Cerebellar nuclear complex (tissue), 1 donor: ENCODE measurements around the gene ADGRD1.
"Not testable (repeated sequence)": the region's sequence is repeated elsewhere in the genome, so short reads cannot be mapped to it uniquely, and the experiment has no call there.

Experiments used
- DNase-seq, 2 experiments: peaks; one replicate each; lab custom pipeline; 2025; lab: John Stamatoyannopoulos, UW

Gene ADGRD1

GRCh38 chr12:130937546-130937945 lies 16.2 kb upstream of the ADGRD1 start:
- not testable (repeated sequence) for DNase-seq

DNA sequence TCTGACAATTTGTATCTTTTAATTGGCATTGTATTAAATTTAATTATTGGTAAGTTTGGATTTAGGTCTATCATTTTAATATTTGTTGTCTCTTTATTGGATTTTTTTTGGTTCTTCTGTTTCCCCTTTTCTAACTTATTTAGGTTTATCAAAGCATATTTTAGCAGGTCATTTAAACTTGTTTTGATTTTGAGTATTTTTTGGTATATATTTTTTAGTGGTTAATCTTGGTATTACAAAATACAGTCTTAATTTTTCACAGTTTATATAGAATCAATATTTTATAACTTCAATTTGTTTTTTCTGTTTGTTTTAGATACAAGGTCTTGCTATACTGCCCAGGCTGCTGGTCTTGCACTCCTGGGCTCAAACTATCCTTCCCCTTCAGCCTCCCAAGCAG lies 15.5 kb upstream of the ADGRD1 start:
- no peak for DNase-seq

GRCh38 chr12:130944878-130945277 lies 8.8 kb upstream of the ADGRD1 start:
- DNase-seq: no peak

DNA sequence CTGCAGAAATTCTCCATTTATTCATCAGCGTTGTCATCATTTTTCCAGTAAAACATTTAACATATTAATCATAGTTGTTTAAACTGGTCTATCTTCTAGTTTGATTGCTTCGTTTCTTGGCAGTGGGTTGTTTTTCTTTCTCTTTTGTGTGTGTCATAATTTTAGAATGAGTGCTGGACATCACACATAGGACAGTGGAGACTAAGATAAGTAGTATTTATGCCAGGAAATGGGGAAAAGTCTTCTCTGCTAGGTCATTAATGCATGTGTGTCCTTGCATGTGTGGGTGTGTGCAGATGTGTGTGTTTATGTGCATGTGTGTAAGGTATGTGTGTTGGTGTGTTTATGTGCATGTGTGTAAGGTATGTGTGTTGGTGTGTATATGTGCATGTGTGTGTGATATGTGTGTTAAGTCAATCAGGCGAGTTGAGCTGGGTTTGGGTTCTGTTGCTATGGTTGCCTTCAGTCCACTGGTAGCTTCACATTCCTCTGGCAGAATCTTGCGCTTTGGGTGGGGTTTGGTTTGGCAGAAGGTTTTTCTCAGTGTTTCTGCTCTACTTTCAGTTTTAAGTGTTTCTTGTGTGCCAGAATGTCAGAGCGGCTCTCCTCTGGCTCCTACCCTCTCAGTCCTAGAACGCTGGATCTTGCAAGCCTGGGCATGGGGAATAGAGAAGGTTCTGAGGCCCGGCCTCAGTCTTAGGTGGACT lies 7.8 kb upstream of the ADGRD1 start:
- no peak for DNase-seq

GRCh38 chr12:130947028-130947613 lies 6.6 kb upstream of the ADGRD1 start:
- DNase-seq: no peak

- no peak for DNase-seq
Observed at GRCh38 chr12:130948136-130948535, 5.6 kb upstream of the ADGRD1 start.

DNA sequence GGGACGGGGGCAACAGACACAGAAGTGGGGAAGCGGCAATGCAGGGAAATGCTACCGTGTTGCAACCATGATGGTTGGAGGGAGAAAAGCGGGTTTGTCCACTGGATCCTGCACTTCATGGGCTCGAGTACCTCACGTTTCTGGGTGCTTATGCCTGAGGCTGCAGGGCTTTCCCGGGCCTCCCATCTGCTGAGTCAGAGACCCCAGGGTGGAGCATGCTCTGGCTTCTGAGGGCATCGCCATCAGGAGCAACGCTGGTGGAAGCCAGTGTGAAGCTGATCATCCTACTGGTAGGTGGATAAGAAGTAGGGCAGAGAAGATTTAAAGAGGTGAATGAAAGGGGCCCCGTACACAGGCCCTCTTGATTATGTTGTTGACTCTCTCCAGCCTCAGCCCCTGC lies 5.0 kb upstream of the ADGRD1 start:
- no peak for DNase-seq

GRCh38 chr12:130949806-130950205 lies 3.9 kb upstream of the ADGRD1 start:
- DNase-seq: no peak

GRCh38 chr12:130951636-130952035 lies 2.1 kb upstream of the ADGRD1 start:
- no peak for DNase-seq

DNA sequence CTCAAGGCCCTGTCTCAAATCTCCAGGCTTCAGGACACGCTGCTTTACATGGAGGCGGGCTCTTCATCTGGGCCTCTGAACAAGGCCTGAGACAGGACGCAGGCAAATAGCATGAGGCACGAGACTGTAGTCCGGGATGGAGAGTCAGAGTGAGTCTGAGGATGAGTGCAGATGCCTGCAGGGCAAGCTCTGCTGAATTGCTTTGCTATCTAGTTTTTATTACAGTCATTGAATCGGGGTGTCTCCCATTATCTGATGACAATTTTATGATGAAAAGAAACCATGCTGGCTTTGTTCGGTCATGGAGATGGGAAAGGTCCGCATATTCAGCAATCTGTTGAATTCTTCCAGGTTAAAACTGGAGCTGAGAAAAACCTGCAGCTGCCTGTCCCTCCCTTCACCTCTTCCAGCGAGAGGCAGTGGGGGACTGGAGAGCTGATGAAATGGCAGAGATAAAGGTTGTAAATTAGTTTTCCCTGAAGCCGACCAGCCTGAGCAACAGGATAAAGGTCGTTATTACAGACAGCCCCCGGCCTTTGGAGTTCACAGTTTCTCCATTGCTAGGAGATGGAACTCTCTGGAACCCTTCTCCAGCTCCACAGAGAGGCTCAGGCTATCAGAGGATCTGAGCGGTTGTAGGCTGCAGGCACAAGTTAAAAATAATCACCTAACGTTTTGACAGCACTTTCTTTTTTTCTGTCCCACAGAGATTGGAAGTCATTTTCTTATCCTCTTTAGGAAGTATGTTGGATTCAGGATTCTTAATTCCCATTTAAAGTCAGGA lies 1.3 kb upstream of the ADGRD1 start:
- no peak for DNase-seq

- DNase-seq: no peak
Observed at GRCh38 chr12:130954544-130954831, 781 bp downstream of the ADGRD1 start.

DNA sequence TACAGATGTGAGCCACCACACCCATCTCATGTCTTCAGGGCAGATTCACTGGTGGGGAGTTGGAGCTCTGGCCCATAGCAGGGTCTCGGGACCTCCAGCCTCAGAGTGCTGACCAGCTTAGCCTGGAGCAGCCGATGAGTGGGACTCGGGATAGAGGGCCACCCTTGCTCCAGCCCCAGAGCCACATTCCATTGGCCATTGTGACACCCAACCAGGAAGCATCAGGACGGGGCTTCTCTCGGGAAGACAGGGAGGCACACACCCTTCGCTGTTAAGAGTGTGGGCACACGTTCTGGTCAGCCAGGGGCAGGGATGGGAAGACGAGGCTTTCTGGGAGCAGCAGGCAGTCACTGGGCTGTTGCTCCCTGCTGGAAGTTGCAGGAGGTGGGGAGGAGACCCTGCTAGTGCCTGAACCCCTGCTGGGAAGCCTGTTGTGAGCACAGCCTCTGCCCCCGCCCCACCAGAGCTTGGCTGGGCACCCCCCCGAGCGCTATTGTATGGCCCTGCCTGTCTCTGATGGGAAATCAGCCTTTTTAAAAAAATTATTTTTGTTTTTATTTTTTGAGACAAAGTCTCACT lies 1.6 kb downstream of the ADGRD1 start:
- no peak for DNase-seq

- no peak for DNase-seq
Observed at GRCh38 chr12:130956009-130956408, 2.3 kb downstream of the ADGRD1 start.

DNA sequence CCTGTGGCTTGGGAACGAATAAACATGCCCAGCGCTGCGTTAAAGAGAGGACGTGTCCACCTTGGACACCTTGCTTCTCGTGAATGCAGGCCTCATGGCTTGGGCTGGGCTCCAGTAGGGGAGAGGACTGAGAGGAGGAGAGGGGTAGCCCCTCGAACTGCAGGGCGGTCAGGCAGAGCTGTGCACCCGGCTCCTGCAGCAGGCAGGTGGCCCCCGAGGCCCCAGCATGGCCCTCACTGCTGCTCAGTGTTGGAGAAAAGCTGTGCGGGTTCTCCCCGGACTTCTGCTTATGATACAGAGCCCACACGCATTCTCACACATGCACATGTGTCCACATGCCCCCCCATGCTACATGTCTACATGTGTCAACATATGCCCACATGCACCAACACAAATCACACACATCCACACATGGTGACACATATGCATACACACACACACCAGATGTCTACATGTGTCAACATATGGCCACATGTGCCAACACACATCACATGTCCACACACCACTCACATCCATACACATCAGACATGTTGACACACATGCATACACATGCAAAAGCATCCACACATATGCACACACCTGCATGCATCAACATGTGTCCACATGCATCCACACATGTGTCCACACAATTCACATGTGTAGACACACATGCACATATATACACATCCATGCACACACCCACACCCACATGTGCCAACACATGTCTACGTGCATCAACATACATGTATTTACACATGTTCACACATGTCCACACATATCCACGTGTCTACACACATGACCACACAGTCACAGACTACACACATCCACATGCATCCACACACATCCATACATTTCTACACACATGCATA lies 3.0 kb downstream of the ADGRD1 start:
- DNase-seq: no peak

- DNase-seq: no peak
Observed at GRCh38 chr12:130957304-130957621, 3.6 kb downstream of the ADGRD1 start.

DNA sequence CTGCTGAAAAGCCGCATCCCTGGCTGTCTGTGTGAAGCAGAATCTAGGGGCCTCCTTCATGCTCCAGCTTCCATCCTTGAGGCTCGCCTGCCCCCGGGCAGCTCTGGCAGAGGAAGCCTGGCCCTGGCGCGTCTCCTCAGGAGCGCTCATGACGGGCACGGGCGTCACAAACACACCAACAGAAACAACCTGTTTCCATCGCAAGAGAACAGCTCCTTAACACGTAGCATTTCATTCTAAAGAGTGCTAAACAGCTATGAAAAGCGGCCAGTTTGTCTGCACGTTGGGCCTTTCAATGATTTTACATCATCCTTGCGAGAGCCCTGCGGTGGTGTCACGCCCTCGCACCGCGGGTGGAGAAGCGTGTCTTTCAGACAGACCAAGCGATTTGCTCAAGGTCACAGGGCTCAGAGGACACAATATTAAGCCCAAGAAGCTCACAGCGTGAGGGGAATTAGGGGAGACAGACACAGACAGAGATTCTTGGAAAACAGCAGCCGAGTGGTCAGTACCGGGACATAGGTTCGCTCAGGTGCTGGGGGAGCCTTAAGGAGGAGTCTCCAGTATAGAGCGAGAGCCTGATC lies 4.9 kb downstream of the ADGRD1 start:
- DNase-seq: no peak

DNA sequence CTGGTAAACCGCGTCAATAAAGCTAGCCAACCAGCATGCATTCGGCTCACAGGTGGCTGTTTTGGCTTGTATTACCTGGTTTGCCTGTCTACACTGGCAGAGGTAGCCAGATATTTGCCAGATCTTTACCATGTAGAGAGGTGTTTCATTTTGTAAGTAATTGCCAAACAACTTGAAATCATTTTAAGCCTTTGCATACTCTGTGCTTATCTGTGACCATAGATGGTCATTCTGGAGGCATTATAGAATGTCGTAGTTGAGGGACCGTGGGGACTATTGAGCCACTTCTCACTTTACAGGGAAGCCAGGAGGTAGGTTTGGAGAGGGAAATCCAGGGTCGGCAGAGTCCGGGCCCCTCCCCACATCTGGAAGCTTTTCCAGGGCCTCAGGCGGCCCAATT lies 5.9 kb downstream of the ADGRD1 start:
- no peak for DNase-seq

DNA sequence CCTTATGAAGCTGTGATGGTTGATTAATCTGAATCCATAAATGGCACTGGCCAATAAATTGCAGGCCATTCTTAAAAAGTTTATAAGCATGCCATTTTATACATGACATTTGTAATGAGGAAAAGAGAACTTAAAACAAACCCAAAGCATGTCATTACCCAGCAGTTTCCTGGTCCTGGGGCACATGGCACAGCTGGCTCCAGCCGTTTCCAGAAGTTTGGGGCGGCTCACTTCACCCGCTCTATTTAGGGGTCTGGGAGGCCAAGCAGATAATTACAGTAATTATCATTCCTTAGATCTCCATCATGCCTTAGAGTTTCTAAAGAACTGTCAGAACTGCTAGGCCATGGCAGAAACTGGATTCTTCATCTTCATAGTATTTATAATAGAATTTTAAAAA lies 6.4 kb downstream of the ADGRD1 start:
- DNase-seq: no peak

GRCh38 chr12:130960787-130961186 lies 7.1 kb downstream of the ADGRD1 start:
- DNase-seq: no peak

GRCh38 chr12:130961921-130962451 lies 8.3 kb downstream of the ADGRD1 start:
- DNase-seq: no peak

DNA sequence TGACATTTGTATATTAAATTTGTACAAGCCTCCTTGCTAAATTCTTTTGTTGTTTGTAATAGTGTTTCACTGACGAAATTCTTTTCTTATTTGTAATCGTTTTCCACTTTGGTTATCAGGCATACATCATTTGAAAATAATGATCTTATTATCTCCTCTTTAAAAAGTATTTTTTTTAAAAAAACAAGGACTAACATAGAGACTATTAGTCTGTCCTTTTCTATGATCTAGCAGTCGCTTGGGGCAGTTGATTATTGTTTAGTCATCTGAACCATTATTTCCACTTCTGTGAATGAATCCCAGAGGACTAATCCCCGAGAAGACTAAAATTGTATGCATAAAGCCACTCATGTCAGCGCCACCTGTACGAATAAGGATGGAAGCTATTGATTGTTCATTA lies 11.5 kb downstream of the ADGRD1 start:
- DNase-seq: no peak

DNA sequence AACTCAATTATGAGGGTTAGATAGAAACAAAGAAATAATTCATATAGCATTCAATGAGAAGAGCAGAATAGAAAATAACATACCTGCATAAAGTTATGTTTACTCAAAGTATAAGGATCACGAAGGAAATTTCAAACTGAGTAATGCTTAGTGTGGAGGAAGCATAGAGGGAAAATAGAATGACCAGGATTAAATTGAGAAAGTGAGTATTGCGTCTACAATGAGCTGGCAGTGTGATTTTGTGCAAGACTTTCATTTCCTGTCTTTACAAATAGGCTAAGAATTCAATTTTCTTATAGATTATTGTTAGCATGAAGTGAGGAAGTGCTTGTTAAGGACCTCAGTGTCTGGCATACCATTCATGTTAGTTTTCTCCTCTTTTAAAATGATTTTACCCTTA lies 12.0 kb downstream of the ADGRD1 start:
- DNase-seq: no peak
